ENCODE results near the gene RCOR2.

Gene RCOR2

DNA sequence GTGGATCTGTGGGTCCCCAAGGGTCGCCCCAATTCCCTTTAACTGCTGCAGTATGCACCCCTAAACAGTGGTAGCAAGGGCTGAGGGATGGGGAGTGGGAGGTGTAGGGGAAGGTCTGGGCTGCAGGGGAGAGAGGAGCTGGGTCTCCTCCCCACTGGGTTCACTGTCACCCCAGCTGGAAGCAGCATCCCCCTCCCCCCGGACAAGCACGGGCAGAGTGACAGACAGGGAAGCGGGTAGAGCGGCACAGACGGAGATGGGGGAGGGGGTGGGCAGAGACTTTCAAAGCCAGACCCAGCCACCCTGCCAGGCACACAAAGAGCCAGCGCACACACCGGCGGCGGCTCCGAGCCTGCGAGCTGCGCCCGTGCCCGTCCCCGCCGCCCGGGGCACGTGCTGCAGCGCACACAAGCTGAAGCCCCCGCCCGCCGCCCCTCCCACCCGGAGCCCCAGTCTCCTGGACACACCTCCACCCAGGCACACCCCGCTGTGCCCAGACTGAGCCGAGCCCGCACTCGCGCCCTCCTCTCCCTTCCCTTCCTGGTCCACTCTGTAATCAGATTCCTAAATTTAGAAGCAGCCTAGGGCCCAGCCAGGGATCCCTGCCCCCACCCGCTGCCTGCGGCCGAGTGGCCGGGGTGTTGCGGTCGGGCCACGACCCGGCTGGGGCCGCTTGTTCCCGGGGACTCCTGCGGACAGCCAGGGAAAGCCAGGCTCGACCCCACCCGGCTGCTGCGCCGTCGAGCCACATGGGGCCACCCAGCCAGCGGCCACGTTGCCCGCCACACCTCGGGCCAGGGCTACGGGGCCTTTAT is 935 bp upstream of the RCOR2 start:
- DNase-seq (ENCODE audit: low read depth), result no peak
- TF ChIP-seq, protein P1, sequence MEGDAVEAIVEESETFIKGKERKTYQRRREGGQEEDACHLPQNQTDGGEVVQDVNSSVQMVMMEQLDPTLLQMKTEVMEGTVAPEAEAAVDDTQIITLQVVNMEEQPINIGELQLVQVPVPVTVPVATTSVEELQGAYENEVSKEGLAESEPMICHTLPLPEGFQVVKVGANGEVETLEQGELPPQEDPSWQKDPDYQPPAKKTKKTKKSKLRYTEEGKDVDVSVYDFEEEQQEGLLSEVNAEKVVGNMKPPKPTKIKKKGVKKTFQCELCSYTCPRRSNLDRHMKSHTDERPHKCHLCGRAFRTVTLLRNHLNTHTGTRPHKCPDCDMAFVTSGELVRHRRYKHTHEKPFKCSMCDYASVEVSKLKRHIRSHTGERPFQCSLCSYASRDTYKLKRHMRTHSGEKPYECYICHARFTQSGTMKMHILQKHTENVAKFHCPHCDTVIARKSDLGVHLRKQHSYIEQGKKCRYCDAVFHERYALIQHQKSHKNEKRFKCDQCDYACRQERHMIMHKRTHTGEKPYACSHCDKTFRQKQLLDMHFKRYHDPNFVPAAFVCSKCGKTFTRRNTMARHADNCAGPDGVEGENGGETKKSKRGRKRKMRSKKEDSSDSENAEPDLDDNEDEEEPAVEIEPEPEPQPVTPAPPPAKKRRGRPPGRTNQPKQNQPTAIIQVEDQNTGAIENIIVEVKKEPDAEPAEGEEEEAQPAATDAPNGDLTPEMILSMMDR (conservative IDR thresholded peaks at IDR 0.05; ENCODE audit: low read depth, low read length), result no peak
- peak overlapping the region; percentile 36 for H3K4me3 ChIP-seq (ENCODE audit: low read length)

DNA sequence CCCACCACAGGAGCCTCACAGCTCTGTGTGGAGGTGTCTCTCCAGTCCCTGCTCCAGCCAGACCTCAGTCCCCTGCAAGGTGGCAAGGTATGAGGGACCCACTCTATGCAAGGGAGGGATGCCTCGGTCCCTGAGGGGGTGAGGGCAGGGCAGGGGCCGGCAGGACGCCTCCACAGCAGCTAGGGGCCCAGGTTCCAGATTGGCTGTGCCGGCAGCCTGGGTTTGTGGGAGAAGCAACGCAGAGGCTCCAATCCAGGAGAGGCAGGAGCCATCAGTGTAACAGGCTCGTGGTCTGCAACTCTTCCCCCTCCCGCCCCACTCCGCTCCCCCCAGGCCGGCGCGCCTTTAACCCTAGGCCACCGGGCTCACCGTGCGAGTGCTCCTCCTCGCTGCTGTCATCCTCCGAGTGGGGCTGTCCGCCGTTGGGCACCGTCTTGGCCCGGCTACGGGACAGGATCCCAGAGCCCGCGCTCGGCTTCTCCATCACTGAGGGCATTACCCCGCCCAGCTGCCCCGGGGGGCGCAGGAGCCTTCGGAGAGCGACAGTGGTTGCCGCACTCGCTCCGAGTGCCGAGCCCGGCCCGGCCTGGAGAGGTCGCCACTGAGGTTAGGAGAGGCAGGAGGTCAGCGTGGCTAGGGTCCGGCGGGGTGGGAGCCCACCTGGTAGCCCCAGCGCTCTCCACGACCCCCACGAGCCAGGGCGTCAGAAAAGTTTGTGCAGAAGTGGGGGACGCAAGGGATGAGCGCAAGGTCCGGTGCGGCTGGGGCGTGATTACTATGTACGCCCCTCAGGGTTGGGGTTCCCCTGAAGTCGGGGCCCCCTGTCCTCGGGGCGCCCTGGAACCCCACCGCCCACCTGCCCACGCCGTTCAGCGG is 765 bp downstream of the RCOR2 start:
- no peak for DNase-seq (ENCODE audit: low read depth)
- peak overlapping the region; percentile 45 for H3K4me3 ChIP-seq (ENCODE audit: low read length)
- TF ChIP-seq, protein P1 (conservative IDR thresholded peaks at IDR 0.05; ENCODE audit: low read depth, low read length), result peak; percentile 62

DNA sequence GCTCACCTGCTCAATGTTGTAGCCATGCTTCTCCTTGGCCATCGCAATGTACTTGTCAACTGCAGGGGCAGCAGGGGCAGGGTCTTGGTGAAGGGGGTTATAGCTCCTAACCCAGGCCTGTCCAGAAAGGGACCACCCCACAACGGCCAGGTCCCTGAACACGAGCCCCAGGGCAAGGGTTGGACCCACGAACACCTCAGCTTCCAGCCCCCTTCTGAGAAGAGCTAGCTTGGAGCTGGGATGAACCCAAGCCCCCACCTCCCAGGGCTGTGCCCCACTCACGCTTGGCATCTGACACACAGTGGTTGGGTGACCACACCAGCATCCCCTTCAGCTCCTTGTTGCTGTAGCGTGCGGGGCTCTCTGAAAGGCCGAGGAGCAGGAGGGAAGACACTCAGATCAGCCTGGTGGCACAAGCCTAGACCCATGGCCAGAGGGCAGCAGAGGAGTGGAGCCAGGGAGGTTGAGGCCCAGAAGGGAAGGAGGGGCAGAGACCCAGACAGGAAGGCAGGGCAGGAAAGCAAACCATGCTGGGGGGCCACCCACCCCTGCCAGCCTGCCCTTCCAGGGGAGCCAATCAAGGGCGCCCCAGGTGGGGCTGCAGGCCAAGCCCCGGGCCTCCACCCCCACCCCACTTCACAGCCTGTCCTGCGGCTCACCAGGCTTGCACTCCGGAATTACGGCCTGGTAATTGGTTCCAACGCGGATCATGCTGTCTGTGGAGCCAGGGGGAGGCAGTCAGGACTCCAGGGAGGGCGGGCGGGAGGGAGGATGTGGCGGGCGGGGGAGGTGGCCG is 1.9 kb downstream of the RCOR2 start:
- TF ChIP-seq, protein P1 (conservative IDR thresholded peaks at IDR 0.05; ENCODE audit: low read depth, low read length), result no peak
- no peak overlapping the region for H3K4me3 ChIP-seq (ENCODE audit: low read length)
- DNase-seq (ENCODE audit: low read depth), result no peak

DNA sequence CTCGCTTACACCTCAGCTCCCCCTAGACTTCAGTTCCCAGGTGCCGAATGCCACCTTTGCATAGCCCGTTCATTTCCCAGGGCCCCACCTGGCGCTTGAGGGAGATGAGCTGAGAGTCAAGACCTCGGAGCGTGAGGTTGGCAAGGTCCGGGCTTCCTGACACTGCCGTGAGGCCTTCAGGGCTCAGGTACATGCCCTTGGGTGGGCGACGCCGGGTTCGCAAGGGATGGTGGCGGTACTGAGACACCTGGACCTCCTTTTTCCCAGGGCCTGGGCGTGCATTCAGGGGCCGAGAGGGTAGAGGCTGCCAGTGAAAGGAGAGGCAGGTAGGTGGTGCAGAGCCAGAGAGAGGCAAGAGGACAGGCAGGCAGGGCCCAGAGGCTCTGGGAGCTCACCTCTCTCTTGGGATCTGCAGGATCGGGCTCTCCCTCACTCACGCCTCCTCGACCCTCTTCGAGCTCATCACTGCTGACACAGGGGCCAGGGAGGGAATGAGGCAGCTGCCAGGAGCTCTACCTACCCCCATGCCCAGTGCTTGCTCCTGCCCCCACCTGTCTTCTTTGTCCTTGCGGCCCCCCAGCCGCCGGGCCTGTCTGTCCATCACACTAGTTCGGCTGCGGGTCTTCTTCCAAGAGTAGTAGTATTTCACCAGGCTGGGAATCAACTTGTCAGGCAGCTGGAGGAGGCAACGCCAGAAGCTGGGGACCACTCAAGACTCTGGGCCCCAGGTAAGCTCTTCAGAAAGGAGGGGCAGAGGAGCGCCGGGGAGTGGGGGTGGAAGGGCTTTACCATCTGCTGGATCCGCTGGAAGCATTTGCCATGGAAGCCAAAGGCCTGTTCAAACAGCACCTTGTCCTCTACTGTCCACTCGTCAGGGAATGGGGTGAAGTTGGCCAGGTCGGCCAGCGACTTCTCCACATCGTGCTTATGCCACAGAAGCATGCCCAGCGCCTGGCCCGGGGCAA is 2.8 kb downstream of the RCOR2 start:
- TF ChIP-seq, protein P1 (conservative IDR thresholded peaks at IDR 0.05; ENCODE audit: low read depth, low read length), result no peak
- H3K4me3 ChIP-seq (ENCODE audit: low read length), result no peak overlapping the region

DNA sequence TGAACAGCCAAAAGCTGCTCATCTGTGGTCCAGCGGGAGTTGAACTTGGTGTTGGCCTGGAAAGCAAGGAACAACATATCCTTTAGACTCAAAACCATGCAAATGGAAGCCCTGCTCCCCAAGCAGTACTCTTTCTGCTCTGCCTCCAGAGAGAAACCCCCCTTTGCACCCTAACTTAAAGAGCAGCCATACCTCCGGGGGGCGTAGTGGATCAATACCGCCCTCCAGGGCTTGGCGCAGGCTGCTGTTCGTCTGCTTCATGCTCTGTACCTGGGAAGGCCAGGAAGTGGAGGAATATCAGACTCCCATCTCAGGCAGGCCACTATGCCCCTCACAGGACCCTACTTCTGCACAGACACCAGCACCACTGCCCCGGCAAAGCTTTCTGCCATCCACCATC is 4.3 kb downstream of the RCOR2 start:
- TF ChIP-seq, protein P1 (conservative IDR thresholded peaks at IDR 0.05; ENCODE audit: low read depth, low read length), result no peak
- no peak for DNase-seq (ENCODE audit: low read depth)
- H3K4me3 ChIP-seq (ENCODE audit: low read length), result no peak overlapping the region

More for the DNA sequence above, 2.8 kb downstream of the RCOR2 start:
- no peak for DNase-seq (ENCODE audit: low read depth)

DNA sequence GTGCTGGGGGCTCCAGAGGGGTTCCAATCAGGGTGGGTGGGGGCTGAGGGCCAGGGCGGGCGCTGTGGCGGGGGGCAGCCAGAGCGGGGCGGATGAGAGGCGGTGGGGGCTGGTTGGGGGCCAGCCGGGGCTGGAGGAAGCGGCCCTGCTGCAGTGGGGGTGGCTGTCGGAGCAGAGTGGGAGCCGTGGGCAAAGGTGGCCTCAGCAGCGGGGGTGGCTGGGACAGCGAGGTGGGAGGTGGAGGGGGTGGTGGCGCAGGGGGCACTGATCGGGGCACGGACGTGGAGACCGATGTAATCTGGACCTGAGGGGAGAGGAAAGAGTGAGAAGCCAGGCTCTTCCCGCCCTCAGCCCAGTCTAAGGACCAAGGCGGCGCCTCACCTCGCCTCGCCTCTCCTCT is 5.1 kb downstream of the RCOR2 start:
- H3K4me3 ChIP-seq (ENCODE audit: low read length), result no peak overlapping the region
- TF ChIP-seq, protein P1 (conservative IDR thresholded peaks at IDR 0.05; ENCODE audit: low read depth, low read length), result no peak

More for the DNA sequence above, 5.1 kb downstream of the RCOR2 start:
- DNase-seq (ENCODE audit: low read depth), result no peak

Data from retinal pigment epithelial cell (primary cell).